B cell (primary cell): ENCODE measurements around the gene CXCL8.

Experiments used
- EZH2 ChIP-seq: IDR thresholded peaks from 2 replicates; pipeline ENCODE4 v1.6.1; 2012; ENCODE audit warnings: borderline replicate concordance, low read depth, mild to moderate bottlenecking, moderate library complexity, low read length; ENCODE audit not compliant: insufficient read depth, poor library complexity, severe bottlenecking
- TF ChIP-seq, protein P1 (sequence below): fragments of 200-600 bp; IDR thresholded peaks from one replicate; pipeline ENCODE4 v1.8.0; 2022; ENCODE audit warnings: antibody characterized with exemption, mild to moderate bottlenecking

DNA sequence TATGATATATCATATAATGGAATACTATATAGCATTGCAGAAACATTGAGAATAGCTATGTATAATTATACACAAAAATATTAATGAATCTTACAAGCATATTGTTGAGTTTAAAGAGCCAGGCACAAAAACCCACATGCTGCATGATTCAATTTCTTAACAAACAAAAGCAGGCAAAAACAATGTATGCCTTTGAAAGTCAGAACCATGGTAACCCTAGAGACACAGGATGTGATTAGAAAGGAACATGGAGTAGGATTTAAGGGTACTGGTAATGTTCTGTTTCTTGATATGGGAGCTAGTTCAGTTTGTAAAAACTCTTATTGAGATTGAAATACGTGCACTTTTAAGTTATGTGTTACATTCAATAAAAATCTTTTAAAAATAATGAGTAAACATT lies 21.5 kb downstream of the CXCL8 start:
- TF ChIP-seq, protein P1, sequence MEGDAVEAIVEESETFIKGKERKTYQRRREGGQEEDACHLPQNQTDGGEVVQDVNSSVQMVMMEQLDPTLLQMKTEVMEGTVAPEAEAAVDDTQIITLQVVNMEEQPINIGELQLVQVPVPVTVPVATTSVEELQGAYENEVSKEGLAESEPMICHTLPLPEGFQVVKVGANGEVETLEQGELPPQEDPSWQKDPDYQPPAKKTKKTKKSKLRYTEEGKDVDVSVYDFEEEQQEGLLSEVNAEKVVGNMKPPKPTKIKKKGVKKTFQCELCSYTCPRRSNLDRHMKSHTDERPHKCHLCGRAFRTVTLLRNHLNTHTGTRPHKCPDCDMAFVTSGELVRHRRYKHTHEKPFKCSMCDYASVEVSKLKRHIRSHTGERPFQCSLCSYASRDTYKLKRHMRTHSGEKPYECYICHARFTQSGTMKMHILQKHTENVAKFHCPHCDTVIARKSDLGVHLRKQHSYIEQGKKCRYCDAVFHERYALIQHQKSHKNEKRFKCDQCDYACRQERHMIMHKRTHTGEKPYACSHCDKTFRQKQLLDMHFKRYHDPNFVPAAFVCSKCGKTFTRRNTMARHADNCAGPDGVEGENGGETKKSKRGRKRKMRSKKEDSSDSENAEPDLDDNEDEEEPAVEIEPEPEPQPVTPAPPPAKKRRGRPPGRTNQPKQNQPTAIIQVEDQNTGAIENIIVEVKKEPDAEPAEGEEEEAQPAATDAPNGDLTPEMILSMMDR: no peak
- no peak for TF ChIP-seq EZH2
